ENCODE measurements around the gene SLC49A4.

GRCh38 chr3:122917412-122917811 lies 122.5 kb downstream of the SLC49A4 start:
- TF ChIP-seq CTCF (IDR thresholded peaks at IDR 0.05): no peak
- TF ChIP-seq POLR2A (IDR thresholded peaks at IDR 0.05): no peak

Measured in esophagus squamous epithelium (tissue), 4 donors.